ENCODE data around the gene SEC14L1.
A peak's percentile ranks its signal among the peaks of the same experiment; 100 is the strongest.

SEC14L1 gene

GRCh38 chr17:77258638-77259037, 117.9 kb downstream of the SEC14L1 start:
- Histone ChIP-seq H3K79me2 (no peaks in the 10 kb centered on the region), H3K4me2 (ENCODE audit: low read length) (no peak overlapping the region), H3K27me3 (ENCODE audit: control insufficient read depth, insufficient read depth, low read length) (no peaks in the 10 kb centered on the region), H3K4me3 (ENCODE audit: low read depth, low read length) (no peak overlapping the region), H3K27ac (no peak overlapping the region), H3K36me3 (ENCODE audit: control insufficient read depth, insufficient read depth, low read length) (no peaks in the 10 kb centered on the region), H3K9me3 (ENCODE audit: control insufficient read depth, low read length) (no peaks in the 10 kb centered on the region), H3K4me1 (no peaks in the 10 kb centered on the region), H3K9ac (no peak overlapping the region), H2AFZ (no peak overlapping the region)
- no peak for TF ChIP-seq CTCF (IDR thresholded peaks at IDR 0.05)

- Histone ChIP-seq H3K27ac (peak overlapping the region; percentile 43), H3K9me3 (ENCODE audit: control insufficient read depth, low read length) (no peaks in the 10 kb centered on the region), H3K36me3 (ENCODE audit: control insufficient read depth, insufficient read depth, low read length) (no peaks in the 10 kb centered on the region), H2AFZ (peak overlapping the region; percentile 86), H3K4me1 (peaks cover 13% of the 10 kb centered on the region), H3K9ac (no peak overlapping the region), H3K4me3 (ENCODE audit: low read depth, low read length) (no peak overlapping the region), H3K4me2 (ENCODE audit: low read length) (no peak overlapping the region), H3K27me3 (ENCODE audit: control insufficient read depth, insufficient read depth, low read length) (no peaks in the 10 kb centered on the region), H3K79me2 (no peaks in the 10 kb centered on the region)
- TF ChIP-seq CTCF (IDR thresholded peaks at IDR 0.05): no peak
Measured at GRCh38 chr17:77264617-77265230, 124.0 kb downstream of the SEC14L1 start.

- Histone ChIP-seq H3K4me1 (peaks cover 13% of the 10 kb centered on the region), H3K27ac (no peak overlapping the region), H3K4me2 (ENCODE audit: low read length) (no peak overlapping the region), H3K36me3 (ENCODE audit: control insufficient read depth, insufficient read depth, low read length) (no peaks in the 10 kb centered on the region), H3K9me3 (ENCODE audit: control insufficient read depth, low read length) (no peaks in the 10 kb centered on the region), H3K4me3 (ENCODE audit: low read depth, low read length) (no peak overlapping the region), H3K27me3 (ENCODE audit: control insufficient read depth, insufficient read depth, low read length) (no peaks in the 10 kb centered on the region), H3K79me2 (no peaks in the 10 kb centered on the region), H2AFZ (no peak overlapping the region), H3K9ac (no peak overlapping the region)
- TF ChIP-seq CTCF (IDR thresholded peaks at IDR 0.05): no peak
Measured at GRCh38 chr17:77266213-77266612, 125.4 kb downstream of the SEC14L1 start.

Data from parathyroid adenoma (tissue), 2 donors.